H1 (cell line): Measurements from ENCODE around the gene AZGP1. TPM values are rescaled to one million over a fixed set of nuclear protein-coding genes. Genes with fewer than 3 reads are reported as not detected.
A peak's percentile ranks its signal among the peaks of the same experiment; 100 is the strongest.
"Not testable (repeated sequence)": the region's sequence is repeated elsewhere in the genome, so short reads cannot be mapped to it uniquely, and the experiment has no call there.

Experiments used
- CTCF ChIA-PET: fragments of 300-600 bp; sonication (Branson Sonifier 250); formaldehyde crosslinking; loops from one replicate; lab custom pipeline; 2021; ENCODE audit not compliant: partially characterized antibody; lab: Charles Lee
- POLR2A ChIA-PET: fragments of 300-600 bp; sonication (Branson Sonifier 250); formaldehyde crosslinking; loops from one replicate; lab custom pipeline; 2021; ENCODE audit warnings: inconsistent platforms; ENCODE audit not compliant: partially characterized antibody; lab: Charles Lee
- DNase-seq, 2 experiments: peaks; one replicate each; pipeline versions ENCODE4 v3.0.0 to v3.0.0-alpha.2; 2010 to 2022; ENCODE audit warnings: low spot score in 2 of 2, low read depth in 1 of 2, mixed read lengths in 1 of 2
- FAIRE-seq: peaks from 2 replicates; lab custom pipeline; 2011; peaks lifted over from hg19 to GRCh38; lab: Jason Lieb, UNC
- H2AFZ ChIP-seq: 2 replicates; pipeline ENCODE4 v1.8.1; 2012; ENCODE audit warnings: low read length, inconsistent platforms
- H2AK5ac ChIP-seq: 2 replicates; pipeline ENCODE4 v1.6.1; 2013; ENCODE audit warnings: low read depth, low read length
- H2BK120ac ChIP-seq: replicated peaks from 2 replicates; pipeline ENCODE3; 2013; ENCODE audit warnings: low read depth, low read length, inconsistent platforms
- H2BK12ac ChIP-seq: 2 replicates; pipeline ENCODE4 v1.6.1; 2013; ENCODE audit warnings: low read depth, low read length
- H2BK15ac ChIP-seq: 2 replicates; pipeline ENCODE4 v1.6.1; 2013; ENCODE audit warnings: low read length
- H2BK20ac ChIP-seq: 2 replicates; pipeline ENCODE4 v1.6.1; 2013; ENCODE audit warnings: low read length
- H2BK5ac ChIP-seq: 2 replicates; pipeline ENCODE4 v1.6.1; 2013; ENCODE audit warnings: low read depth, low read length
- H3K14ac ChIP-seq: 2 replicates; pipeline ENCODE4 v1.6.1; 2013; ENCODE audit warnings: inconsistent platforms; ENCODE audit not compliant: insufficient read length
- H3K18ac ChIP-seq: 2 replicates; pipeline ENCODE4 v1.6.1; 2013; ENCODE audit warnings: low read length; ENCODE audit errors: extremely low read depth
- H3K23ac ChIP-seq: 2 replicates; pipeline ENCODE4 v1.6.1; 2013; ENCODE audit warnings: inconsistent platforms; ENCODE audit not compliant: insufficient read length
- H3K23me2 ChIP-seq: 2 replicates; pipeline ENCODE4 v1.6.1; 2013; ENCODE audit warnings: low read depth, low read length
- H3K27ac ChIP-seq: 2 replicates; pipeline ENCODE4 v1.6.1; 2011; ENCODE audit warnings: low read depth, low read length, inconsistent platforms
- H3K27me3 ChIP-seq, 4 experiments: replicated peaks in 1 of 4; 1 replicate in 1 of 4; 2 replicates in 3 of 4; pipeline versions ENCODE4 v1.6.1 to v1.8.1; 2011 to 2013; ENCODE audit warnings: low read length in 3 of 4, mild to moderate bottlenecking in 3 of 4, inconsistent platforms in 2 of 4, mixed read lengths in 2 of 4, moderate library complexity in 1 of 4; ENCODE audit not compliant: control insufficient read depth in 3 of 4, insufficient read depth in 3 of 4; ENCODE audit errors: extremely low read depth in 1 of 4
- H3K36me3 ChIP-seq, 4 experiments: 2 replicates each; pipeline versions ENCODE4 v1.6.1 to v1.8.1; 2011 to 2013; ENCODE audit warnings: mild to moderate bottlenecking in 4 of 4, low read length in 3 of 4, moderate library complexity in 2 of 4, control low read depth in 1 of 4, inconsistent platforms in 1 of 4; ENCODE audit not compliant: insufficient read depth in 4 of 4, control insufficient read depth in 2 of 4
- H3K4ac ChIP-seq: replicated peaks from 2 replicates; pipeline ENCODE3; 2013; ENCODE audit warnings: low read length, low read depth, mixed read lengths, inconsistent platforms; ENCODE audit not compliant: insufficient read length
- H3K4me1 ChIP-seq, 4 experiments: replicated peaks in 1 of 4; 1 replicate in 1 of 4; 2 replicates in 3 of 4; pipeline versions ENCODE4 v1.6.1 to v1.8.1; 2011 to 2013; ENCODE audit warnings: low read length in 3 of 4, inconsistent platforms in 2 of 4, mixed read lengths in 1 of 4; ENCODE audit not compliant: insufficient read depth in 4 of 4, control insufficient read depth in 3 of 4
- H3K4me2 ChIP-seq, 2 experiments: 2 replicates each; pipeline versions ENCODE4 v1.6.1 to v1.8.1; 2011 to 2013; ENCODE audit warnings: low read depth in 2 of 2, low read length in 2 of 2, control low read depth in 1 of 2, inconsistent platforms in 1 of 2, mild to moderate bottlenecking in 1 of 2; ENCODE audit not compliant: insufficient read depth in 1 of 2
- H3K4me3 ChIP-seq, 4 experiments: fragments of 200-600, 300-600 bp in 1 of 4; sonication (generic), shearing (Covaris generic), sonication (Bioruptor Twin) in 1 of 4; 2 replicates each; pipeline versions ENCODE4 v1.5.1 to v1.8.1; 2011 to 2016; ENCODE audit warnings: low read length in 4 of 4, low read depth in 3 of 4, control low read depth in 2 of 4, inconsistent platforms in 2 of 4, mild to moderate bottlenecking in 2 of 4, mixed read lengths in 1 of 4, moderate library complexity in 1 of 4; ENCODE audit not compliant: insufficient read depth in 2 of 4; ENCODE audit errors: extremely low read depth in 1 of 4
- H3K56ac ChIP-seq: replicated peaks from 2 replicates; pipeline ENCODE3; 2013; ENCODE audit warnings: low read depth, mild to moderate bottlenecking, mixed read lengths, low read length, inconsistent platforms; ENCODE audit not compliant: insufficient read length
- H3K79me1 ChIP-seq: 2 replicates; pipeline ENCODE4 v1.6.1; 2013; ENCODE audit warnings: low read depth, low read length, control low read depth
- H3K79me2 ChIP-seq, 2 experiments: 2 replicates each; pipeline versions ENCODE4 v1.6.1 to v1.8.1; 2012 to 2013; ENCODE audit warnings: low read length in 2 of 2, mild to moderate bottlenecking in 2 of 2, inconsistent platforms in 1 of 2; ENCODE audit not compliant: insufficient read depth in 2 of 2, control insufficient read depth in 1 of 2
- H3K9ac ChIP-seq, 4 experiments: replicated peaks in 1 of 4; 1 replicate in 1 of 4; 2 replicates in 3 of 4; pipeline versions ENCODE4 v1.6.1 to v1.8.1; 2011 to 2013; ENCODE audit warnings: low read depth in 3 of 4, low read length in 3 of 4, control low read depth in 2 of 4, mild to moderate bottlenecking in 2 of 4, moderate library complexity in 2 of 4, inconsistent platforms in 1 of 4; ENCODE audit errors: extremely low read depth in 1 of 4
- H3K9me3 ChIP-seq, 2 experiments: 2 replicates each; pipeline versions ENCODE4 v1.6.1 to v1.8.1; 2012 to 2013; ENCODE audit warnings: mild to moderate bottlenecking in 2 of 2, moderate library complexity in 2 of 2, control low read depth in 1 of 2, inconsistent platforms in 1 of 2, low read depth in 1 of 2, low read length in 1 of 2, mixed read lengths in 1 of 2; ENCODE audit not compliant: insufficient read depth in 2 of 2
- H4K20me1 ChIP-seq, 2 experiments: replicated peaks in 1 of 2; 2 replicates each; pipeline versions ENCODE3 to v1.8.1; 2011 to 2013; ENCODE audit warnings: inconsistent platforms in 2 of 2, low read length in 2 of 2, mild to moderate bottlenecking in 1 of 2; ENCODE audit not compliant: insufficient read depth in 2 of 2, control insufficient read depth in 1 of 2
- H4K5ac ChIP-seq: 2 replicates; pipeline ENCODE4 v1.6.1; 2013; ENCODE audit warnings: low read length, low read depth, mixed read lengths, inconsistent platforms; ENCODE audit not compliant: insufficient read length
- H4K8ac ChIP-seq: 2 replicates; pipeline ENCODE4 v1.8.0; 2013; ENCODE audit warnings: mild to moderate bottlenecking, moderate library complexity, low read length, inconsistent platforms; ENCODE audit not compliant: insufficient read depth; ENCODE audit errors: extremely low read depth
- H4K91ac ChIP-seq: replicated peaks from 2 replicates; pipeline ENCODE3; 2013; ENCODE audit warnings: low read length, mixed read lengths, inconsistent platforms; ENCODE audit not compliant: insufficient read length
- WGBS, 2 experiments: shearing (Covaris generic) in 1 of 2; methylation state at CpG; one replicate each; pipeline versions ENCODE4 v1.1.6 to v1.1.7; 2013 to 2015; ENCODE audit warnings: low lambda C conversion rate in 2 of 2, mixed read lengths in 2 of 2, inconsistent platforms in 1 of 2, low coverage in 1 of 2, missing lambda C conversion rate in 1 of 2; ENCODE audit not compliant: insufficient replicate concordance in 2 of 2, insufficient coverage in 1 of 2, insufficient read length in 1 of 2; ENCODE audit errors: extremely low coverage in 1 of 2, missing lambda C conversion rate in 1 of 2; 5-methylcytosine and 5-hydroxymethylcytosine counted together
- polyA plus RNA-seq, 7 experiments: library from polyadenylated mRNA; depleted of rRNA in 3 of 7; stranded (reverse) in 5 of 7; unstranded in 2 of 7; fragments of >200 nt in 5 of 7; fragments of 200-250 nt in 2 of 7; gene quantifications; 1 replicate in 5 of 7; 2 replicates in 1 of 7; 4 replicates in 1 of 7; pipeline versions ENCODE4 v1.2.1 to v1.2.3, GENCODE V29; 2011 to 2013; ENCODE audit warnings: missing spikeins in 2 of 7, mixed read lengths in 2 of 7
- total RNA-seq: library from RNA; stranded (reverse); fragmentation: NEBNext Ultra II Directional; extraction: Animal tissue kit (Norgen Biotek cat#: 25700); gene quantifications from 2 replicates; pipeline ENCODE4 v1.2.1, GENCODE V29; 2021

The AZGP1 gene
- total and polyA plus RNA-seq, 2 of the 8 experiments (the other 6 are each of a cell fraction or from before 2014, with no cell fraction given), result 0.52 to 0.68 TPM

GRCh38 chr7:100009952-100010351 lies 34.1 kb upstream of the AZGP1 start:
- H3K79me2 ChIP-seq, H3K56ac ChIP-seq, H3K9me3 ChIP-seq, FAIRE-seq, H3K79me1 ChIP-seq, H3K36me3 ChIP-seq, H3K4ac ChIP-seq, H2BK12ac ChIP-seq, H3K4me2 ChIP-seq, H3K9ac ChIP-seq, H3K4me3 ChIP-seq, H3K4me1 ChIP-seq, H3K23me2 ChIP-seq, DNase-seq, H4K91ac ChIP-seq, H2BK5ac ChIP-seq, H3K27me3 ChIP-seq, H2BK20ac ChIP-seq, H3K18ac ChIP-seq, H4K5ac ChIP-seq, H3K27ac ChIP-seq, H2AK5ac ChIP-seq, H3K23ac ChIP-seq, H4K20me1 ChIP-seq, H2AFZ ChIP-seq, H3K14ac ChIP-seq, H2BK120ac ChIP-seq: not testable (repeated sequence)
- Histone ChIP-seq H4K8ac (peak overlapping the region; percentile 77), H2BK15ac (0 out of 2 replicates have a peak overlapping the region, but pooled peaks have one; percentile 16)
- WGBS, 2 experiments, result 85% methylated on average over 8 of the region's 8 CpGs; no CpG with 5 or more reads in 1 of the 2 experiments
- POLR2A ChIA-PET, result interaction anchor here (0.5 kb wide), 1 partner anchor 37 kb away, joined by 3 read pairs; no protein-coding TSS in a partner anchor
- CTCF ChIA-PET, result interaction anchor here (0.5 to 9.7 kb wide), 2 partner anchors 16 to 1051 kb away, joined by 4 to 99 read pairs; no protein-coding TSS in a partner anchor
